Progenitor cell of endocrine pancreas (in vitro differentiated cells): ENCODE data around the gene BCDIN3D. TPM values are rescaled to one million over a fixed set of nuclear protein-coding genes. Genes with fewer than 3 reads are reported as not detected.

ENCODE experiments used
- DNase-seq: peaks from one replicate; pipeline ENCODE4 v3.0.0; 2021; ENCODE audit warnings: low spot score; ENCODE audit not compliant: unreplicated experiment
- H3K27ac Mint-ChIP-seq: 2 replicates; pipeline ENCODE4 v1.8.0; 2021; ENCODE audit warnings: mild to moderate bottlenecking, moderate library complexity, mixed read lengths
- H3K27me3 Mint-ChIP-seq: 2 replicates; pipeline ENCODE4 v1.8.0; 2021; ENCODE audit warnings: mixed read lengths
- H3K36me3 Mint-ChIP-seq: 2 replicates; pipeline ENCODE4 v1.8.0; 2022; ENCODE audit warnings: mixed read lengths; ENCODE audit not compliant: insufficient read depth
- H3K4me1 Mint-ChIP-seq: 2 replicates; pipeline ENCODE4 v1.8.0; 2021; ENCODE audit warnings: low read depth, mixed read lengths
- H3K4me3 Mint-ChIP-seq: 2 replicates; pipeline ENCODE4 v1.8.0; 2021; ENCODE audit warnings: low read depth, mild to moderate bottlenecking, moderate library complexity, mixed read lengths
- H3K9me3 Mint-ChIP-seq: 2 replicates; pipeline ENCODE4 v1.8.0; 2021; ENCODE audit warnings: low read depth, mixed read lengths
- CTCF ChIP-seq: fragments of 200-600 bp; sonication (generic); IDR thresholded peaks from one replicate; pipeline ENCODE4 v1.5.0; 2021; ENCODE audit warnings: antibody characterized with exemption, mild to moderate bottlenecking; ENCODE audit not compliant: unreplicated experiment
- total RNA-seq: library from RNA; stranded (reverse); gene quantifications from 2 replicates; pipeline ENCODE4 v1.2.1, GENCODE V29; 2021

BCDIN3D gene
- total RNA-seq, 1 donor from 2014 or later = 7.3 TPM

GRCh38 chr12:49793620-49794019 lies 49.3 kb downstream of the BCDIN3D start:
- Mint-ChIP-seq H3K27me3 (no peaks in the 10 kb centered on the region), H3K4me3 (no peak overlapping the region), H3K9me3 (no peaks in the 10 kb centered on the region), H3K36me3 (no peaks in the 10 kb centered on the region), H3K27ac (no peak overlapping the region), H3K4me1 (peaks cover 3% of the 10 kb centered on the region)
- TF ChIP-seq CTCF = no peak
- DNase-seq = no peak

- Mint-ChIP-seq H3K27me3 (no peaks in the 10 kb centered on the region), H3K27ac (no peak overlapping the region), H3K36me3 (no peaks in the 10 kb centered on the region), H3K9me3 (no peaks in the 10 kb centered on the region), H3K4me1 (peaks cover 3% of the 10 kb centered on the region), H3K4me3 (no peak overlapping the region)
- TF ChIP-seq CTCF = no peak
- DNase-seq = no peak
Measured at GRCh38 chr12:49792976-49793580, 49.8 kb downstream of the BCDIN3D start.

- Mint-ChIP-seq H3K4me1 (peaks cover 3% of the 10 kb centered on the region), H3K27ac (no peak overlapping the region), H3K27me3 (no peaks in the 10 kb centered on the region), H3K9me3 (peaks cover 4% of the 10 kb centered on the region), H3K36me3 (peaks cover 4% of the 10 kb centered on the region), H3K4me3 (no peak overlapping the region)
- DNase-seq = no peak
- TF ChIP-seq CTCF = no peak
Measured at GRCh38 chr12:49792181-49792970, 50.5 kb downstream of the BCDIN3D start.

GRCh38 chr12:49791700-49792099 lies 51.2 kb downstream of the BCDIN3D start:
- Mint-ChIP-seq H3K36me3 (peaks cover 5% of the 10 kb centered on the region), H3K4me3 (no peak overlapping the region), H3K27me3 (no peaks in the 10 kb centered on the region), H3K27ac (no peak overlapping the region), H3K9me3 (peaks cover 5% of the 10 kb centered on the region), H3K4me1 (peaks cover 3% of the 10 kb centered on the region)
- TF ChIP-seq CTCF = no peak
- DNase-seq = no peak

GRCh38 chr12:49790741-49791555 lies 52.0 kb downstream of the BCDIN3D start:
- H3K27ac Mint-ChIP-seq = peak overlapping the region; percentile 42
- no peak overlapping the region for H3K4me3 Mint-ChIP-seq
- no peak for DNase-seq
- peaks cover 3% of the 10 kb centered on the region for H3K4me1 Mint-ChIP-seq
- peaks cover 5% of the 10 kb centered on the region for H3K36me3 Mint-ChIP-seq
- no peak for TF ChIP-seq CTCF
- H3K27me3 Mint-ChIP-seq = no peaks in the 10 kb centered on the region
- peaks cover 5% of the 10 kb centered on the region for H3K9me3 Mint-ChIP-seq
